Hematopoietic multipotent progenitor cell treated with erythropoietin and hydrocortisone succinate and interleukin-3 and kit ligand, for 6 days (in vitro differentiated cells): ENCODE results near the gene SNX14.

Experiments
- DNase-seq: peaks from one replicate; pipeline ENCODE4 v3.0.0-alpha.2; 2015

The SNX14 gene

GRCh38 chr6:85463621-85464259, 129.9 kb downstream of the SNX14 start:
- no peak for DNase-seq

GRCh38 chr6:85462673-85463072, 131.0 kb downstream of the SNX14 start:
- DNase-seq, result no peak

GRCh38 chr6:85461798-85462170, 131.9 kb downstream of the SNX14 start:
- DNase-seq, result no peak

- DNase-seq, result peak; percentile 18
Observed at GRCh38 chr6:85460921-85461797, 132.5 kb downstream of the SNX14 start.

GRCh38 chr6:85460154-85460920, 133.3 kb downstream of the SNX14 start:
- no peak for DNase-seq

GRCh38 chr6:85459224-85459901, 134.3 kb downstream of the SNX14 start:
- DNase-seq, result no peak

GRCh38 chr6:85458782-85459181, 134.9 kb downstream of the SNX14 start:
- no peak for DNase-seq

- no peak for DNase-seq
Observed at GRCh38 chr6:85458184-85458583, 135.5 kb downstream of the SNX14 start.

- no peak for DNase-seq
Observed at GRCh38 chr6:85456782-85457181, 136.9 kb downstream of the SNX14 start.
